ENCODE measurements around the gene ADAMTSL3.

- TF ChIP-seq, protein P1, sequence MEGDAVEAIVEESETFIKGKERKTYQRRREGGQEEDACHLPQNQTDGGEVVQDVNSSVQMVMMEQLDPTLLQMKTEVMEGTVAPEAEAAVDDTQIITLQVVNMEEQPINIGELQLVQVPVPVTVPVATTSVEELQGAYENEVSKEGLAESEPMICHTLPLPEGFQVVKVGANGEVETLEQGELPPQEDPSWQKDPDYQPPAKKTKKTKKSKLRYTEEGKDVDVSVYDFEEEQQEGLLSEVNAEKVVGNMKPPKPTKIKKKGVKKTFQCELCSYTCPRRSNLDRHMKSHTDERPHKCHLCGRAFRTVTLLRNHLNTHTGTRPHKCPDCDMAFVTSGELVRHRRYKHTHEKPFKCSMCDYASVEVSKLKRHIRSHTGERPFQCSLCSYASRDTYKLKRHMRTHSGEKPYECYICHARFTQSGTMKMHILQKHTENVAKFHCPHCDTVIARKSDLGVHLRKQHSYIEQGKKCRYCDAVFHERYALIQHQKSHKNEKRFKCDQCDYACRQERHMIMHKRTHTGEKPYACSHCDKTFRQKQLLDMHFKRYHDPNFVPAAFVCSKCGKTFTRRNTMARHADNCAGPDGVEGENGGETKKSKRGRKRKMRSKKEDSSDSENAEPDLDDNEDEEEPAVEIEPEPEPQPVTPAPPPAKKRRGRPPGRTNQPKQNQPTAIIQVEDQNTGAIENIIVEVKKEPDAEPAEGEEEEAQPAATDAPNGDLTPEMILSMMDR (IDR thresholded peaks at IDR 0.05): no peak
- no peak for TF ChIP-seq POLR2A (IDR thresholded peaks at IDR 0.05)
These were observed 272.2 kb downstream of the ADAMTSL3 start for GRCh38 chr15:83926116-83926515.
